ENCODE results near the gene COL24A1. TPM values are rescaled to one million over a fixed set of nuclear protein-coding genes. Genes with fewer than 3 reads are reported as not detected.
A peak's percentile ranks its signal among the peaks of the same experiment; 100 is the strongest.

COL24A1 gene
- total and polyA plus RNA-seq, 2 donors, result 5.2 to 13.7 TPM

DNA sequence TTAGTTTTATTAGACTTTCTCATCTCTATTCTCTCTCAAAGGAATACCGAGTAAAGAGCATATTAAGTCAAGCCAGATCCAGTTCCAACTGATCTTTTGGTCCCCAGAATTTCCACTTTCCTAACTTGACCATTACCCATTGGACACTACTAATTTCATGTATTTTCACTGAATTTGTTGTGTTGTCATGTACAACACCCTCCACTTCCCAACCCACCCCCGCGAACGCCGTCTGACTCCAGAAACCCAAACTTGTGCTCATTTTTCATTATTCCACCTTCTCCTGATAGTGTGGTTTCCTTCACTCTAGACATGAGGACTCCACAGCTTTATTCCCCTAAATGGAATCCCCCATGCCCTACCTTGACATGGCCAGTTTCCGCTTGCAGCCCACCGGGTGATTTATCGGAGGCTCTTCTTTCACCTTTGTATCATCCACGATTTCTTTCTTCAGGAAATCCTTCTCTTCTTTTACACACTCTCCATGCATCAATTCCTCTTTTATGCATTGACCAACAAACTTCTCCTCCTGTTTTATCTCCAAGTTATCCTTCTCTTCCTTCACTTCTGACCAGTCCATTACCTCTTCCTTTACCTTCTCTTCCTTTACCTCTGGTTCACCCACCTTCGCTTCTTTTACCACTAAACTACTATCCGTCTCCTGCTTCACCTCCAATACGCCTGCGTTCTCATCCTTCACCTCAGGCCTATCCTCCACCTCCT is 449.1 kb downstream of the COL24A1 start:
- DNase-seq (ENCODE audit: extremely low spot score), result no peak
- 12% methylated on average over 13 of the region's 13 CpGs for WGBS
- H3K27ac ChIP-seq (ENCODE audit: low read depth), result no peak overlapping the region

GRCh38 chr1:85705940-85706339 is 450.6 kb downstream of the COL24A1 start:
- Histone ChIP-seq H3K27ac (ENCODE audit: low read depth) (no peak overlapping the region), H3K4me1 (ENCODE audit: insufficient read depth) (no peaks in the 10 kb centered on the region), H3K4me3 (ENCODE audit: low read depth, low read length) (no peak overlapping the region), H3K36me3 (ENCODE audit: insufficient read depth) (peaks cover 3% of the 10 kb centered on the region)
- 97% methylated on average over 3 of the region's 3 CpGs for WGBS
- DNase-seq (ENCODE audit: extremely low spot score), result no peak

More for the DNA sequence above, 449.1 kb downstream of the COL24A1 start:
- H3K4me1 ChIP-seq (ENCODE audit: insufficient read depth), result no peaks in the 10 kb centered on the region
- H3K4me3 ChIP-seq (ENCODE audit: low read depth, low read length), result peak overlapping the region; percentile 78
- peaks cover 3% of the 10 kb centered on the region for H3K36me3 ChIP-seq (ENCODE audit: insufficient read depth)

DNA sequence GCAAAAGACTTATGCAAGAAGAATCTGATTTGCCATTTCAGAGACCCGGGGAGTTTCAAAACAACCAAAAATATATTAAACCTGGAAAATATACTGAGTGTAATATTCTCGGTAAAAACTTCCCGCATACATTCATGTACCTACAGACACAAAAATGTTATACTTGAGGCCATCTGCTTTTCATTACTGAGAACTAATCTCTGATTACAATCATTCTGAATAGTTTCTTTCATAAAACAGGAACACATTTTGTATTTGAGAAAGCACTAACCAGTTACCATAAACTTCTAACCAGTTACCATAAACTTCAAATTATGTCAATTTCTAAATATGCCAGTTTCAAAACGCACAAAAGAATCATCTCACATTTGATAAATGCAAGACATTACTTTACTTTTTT is 456.1 kb downstream of the COL24A1 start:
- no peak for DNase-seq (ENCODE audit: extremely low spot score)
- WGBS, result 84% methylated on average over 4 of the region's 4 CpGs
- H3K4me3 ChIP-seq (ENCODE audit: low read depth, low read length), result no peak overlapping the region
- H3K36me3 ChIP-seq (ENCODE audit: insufficient read depth), result peaks cover 2% of the 10 kb centered on the region
- H3K4me1 ChIP-seq (ENCODE audit: insufficient read depth), result no peaks in the 10 kb centered on the region
- H3K27ac ChIP-seq (ENCODE audit: low read depth), result no peak overlapping the region

DNA sequence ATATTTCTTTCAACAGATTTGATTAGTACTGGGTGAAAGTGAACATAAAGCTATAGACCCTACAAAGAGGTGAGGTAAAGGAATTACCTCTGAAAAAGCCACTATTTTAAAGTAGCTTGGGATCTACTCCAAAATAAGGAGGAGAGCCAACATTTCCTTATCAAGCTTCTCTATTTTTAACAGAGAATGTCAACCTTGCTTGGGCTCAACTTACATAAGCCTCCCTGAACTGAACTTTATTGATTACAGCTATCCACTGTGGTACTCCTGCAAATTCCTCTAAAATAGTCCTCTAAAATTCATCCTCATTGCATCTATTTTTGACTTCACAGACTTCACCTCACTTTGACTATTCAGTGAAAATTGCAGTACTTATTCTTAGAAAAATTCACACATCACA is 458.7 kb downstream of the COL24A1 start:
- Histone ChIP-seq H3K36me3 (ENCODE audit: insufficient read depth) (no peaks in the 10 kb centered on the region), H3K4me3 (ENCODE audit: low read depth, low read length) (no peak overlapping the region), H3K27ac (ENCODE audit: low read depth) (no peak overlapping the region), H3K4me1 (ENCODE audit: insufficient read depth) (no peaks in the 10 kb centered on the region)
- DNase-seq (ENCODE audit: extremely low spot score), result no peak

- Histone ChIP-seq H3K36me3 (ENCODE audit: insufficient read depth) (no peaks in the 10 kb centered on the region), H3K4me3 (ENCODE audit: low read depth, low read length) (no peak overlapping the region), H3K4me1 (ENCODE audit: insufficient read depth) (no peaks in the 10 kb centered on the region), H3K27ac (ENCODE audit: low read depth) (no peak overlapping the region)
- 29% methylated on average over 1 of the region's 1 CpG for WGBS
- DNase-seq (ENCODE audit: extremely low spot score), result no peak
Measured at GRCh38 chr1:85692730-85693314, 463.8 kb downstream of the COL24A1 start.

DNA sequence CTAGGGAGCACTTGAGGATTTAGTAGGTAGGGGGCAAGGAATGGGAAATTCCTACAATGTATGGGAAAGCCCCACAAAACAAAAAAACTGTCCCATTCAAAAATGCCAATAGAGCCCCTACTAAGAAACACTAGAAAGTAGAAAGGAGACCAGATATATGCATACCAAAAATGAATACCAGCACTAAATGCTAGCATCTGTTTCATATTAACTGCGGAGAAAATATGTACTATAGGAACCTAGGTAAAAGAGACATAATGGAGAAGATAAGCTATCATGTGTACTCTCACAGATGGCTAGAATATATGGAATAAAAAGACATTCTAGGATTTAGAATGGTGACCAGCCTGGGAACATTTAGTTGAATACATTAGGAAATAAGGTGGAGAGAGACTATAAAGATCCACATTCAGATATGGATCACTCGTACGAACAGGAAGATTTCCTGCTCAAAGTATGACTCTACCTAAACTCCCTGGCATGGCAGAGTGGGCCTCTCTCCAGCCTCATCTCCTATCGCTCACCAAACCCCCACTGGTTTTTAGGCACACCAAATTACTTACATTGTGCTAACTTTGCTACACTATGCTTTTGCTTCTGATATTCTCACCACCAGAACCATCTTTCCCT is 466.7 kb downstream of the COL24A1 start:
- DNase-seq (ENCODE audit: extremely low spot score), result no peak
- WGBS, result 88% methylated on average over 4 of the region's 4 CpGs
- H3K36me3 ChIP-seq (ENCODE audit: insufficient read depth), result no peaks in the 10 kb centered on the region
- H3K4me3 ChIP-seq (ENCODE audit: low read depth, low read length), result no peak overlapping the region
- no peaks in the 10 kb centered on the region for H3K4me1 ChIP-seq (ENCODE audit: insufficient read depth)
- H3K27ac ChIP-seq (ENCODE audit: low read depth), result no peak overlapping the region

DNA sequence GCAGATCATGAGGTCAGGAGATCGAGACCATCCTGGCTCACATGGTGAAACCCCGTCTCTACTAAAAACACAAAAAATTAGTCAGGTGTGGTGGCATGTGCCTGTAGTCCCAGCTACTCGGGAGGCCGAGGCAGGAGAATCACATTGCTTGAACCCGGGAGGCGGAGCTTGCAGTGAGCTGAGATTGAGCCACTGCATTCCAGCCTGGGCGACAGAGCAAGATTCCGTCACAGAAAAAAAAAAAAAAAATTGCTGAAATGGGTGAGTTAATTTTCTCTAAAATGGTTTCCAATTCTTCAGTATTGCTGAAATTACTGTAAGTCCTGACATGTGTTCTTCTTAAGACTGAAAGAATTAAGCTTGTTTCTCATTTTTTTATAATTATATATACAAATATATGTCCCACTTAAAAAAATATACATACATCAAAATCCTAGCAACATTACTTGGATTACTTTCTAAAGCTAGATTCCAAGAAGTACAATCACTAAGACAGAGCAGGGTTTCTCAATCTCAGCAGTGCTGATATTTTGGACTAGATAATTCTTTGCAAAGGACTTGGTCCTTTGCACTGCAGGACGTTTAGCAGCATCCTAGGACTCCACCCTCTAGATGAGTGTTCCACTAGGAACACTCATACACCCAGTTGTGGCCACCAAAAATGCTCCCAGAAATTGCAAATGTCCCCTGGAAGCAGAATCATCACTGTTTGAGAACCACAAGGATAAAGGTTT is 473.1 kb downstream of the COL24A1 start:
- Histone ChIP-seq H3K27ac (ENCODE audit: low read depth) (no peak overlapping the region), H3K4me3 (ENCODE audit: low read depth, low read length) (no peak overlapping the region), H3K36me3 (ENCODE audit: insufficient read depth) (no peaks in the 10 kb centered on the region), H3K4me1 (ENCODE audit: insufficient read depth) (no peaks in the 10 kb centered on the region)
- 92% methylated on average over 9 of the region's 9 CpGs for whole genome bisulfite sequencing
- DNase-seq (ENCODE audit: extremely low spot score), result no peak

GRCh38 chr1:85681087-85681486 is 475.5 kb downstream of the COL24A1 start:
- H3K4me3 ChIP-seq (ENCODE audit: low read depth, low read length), result no peak overlapping the region
- WGBS, result 44% methylated on average over 2 of the region's 2 CpGs
- DNase-seq (ENCODE audit: extremely low spot score), result no peak
- H3K27ac ChIP-seq (ENCODE audit: low read depth), result no peak overlapping the region
- no peaks in the 10 kb centered on the region for H3K4me1 ChIP-seq (ENCODE audit: insufficient read depth)
- H3K36me3 ChIP-seq (ENCODE audit: insufficient read depth), result peaks cover 3% of the 10 kb centered on the region

Small RNA genes lying within 50 kb of the gene (small RNA-seq; reads per million reads assigned to genes)
- not detected for gene RNA5SP51

Other genes starting within 250 kb of the COL24A1 start
- gene ODF2L, start 239.6 kb upstream of the COL24A1 start, total RNA-seq, result 122 TPM
- gene ODF2L, start 239.6 kb upstream of the COL24A1 start, polyA plus RNA-seq, result 10.3 TPM